OCI-LY7 (cell line): ENCODE data around the gene SKAP2. TPM values are rescaled to one million over a fixed set of nuclear protein-coding genes. Genes with fewer than 3 reads are reported as not detected.

Source experiments
- BruUV-seq: library from RNA; stranded (reverse); fragments of 400-500 nt; replicated peaks from 2 replicates; lab custom pipeline; 2021; lab: Mats Ljungman, UMichigan
- CTCF ChIA-PET: fragments of 300-600 bp; sonication (Branson Sonifier 250); formaldehyde crosslinking; loops from one replicate; lab custom pipeline; 2022; ENCODE audit warnings: antibody characterized with exemption; ENCODE audit not compliant: unreplicated experiment; lab: Charles Lee
- POLR2A ChIA-PET: fragments of 300-600 bp; sonication (Branson Sonifier 250); formaldehyde crosslinking; loops from one replicate; lab custom pipeline; 2022; ENCODE audit warnings: antibody characterized with exemption; lab: Charles Lee
- DNase-seq: peaks from one replicate; pipeline ENCODE4 v3.0.0-alpha.2; 2015; ENCODE audit warnings: low spot score
- H2AFZ ChIP-seq: fragments of 200-600 bp; sonication (generic), shearing (Covaris generic); 2 replicates; pipeline ENCODE4 v1.6.1; 2014; ENCODE audit warnings: mild to moderate bottlenecking, antibody characterized with exemption, low read length, moderate library complexity
- H3K27ac ChIP-seq: fragments of 200-600 bp; sonication (generic); 2 replicates; pipeline ENCODE4 v1.5.1; 2014; ENCODE audit warnings: mixed run types, low read depth, mild to moderate bottlenecking, moderate library complexity, low read length, inconsistent platforms; ENCODE audit not compliant: poor library complexity, severe bottlenecking
- H3K36me3 ChIP-seq: fragments of 200-600 bp; sonication (generic); 2 replicates; pipeline ENCODE4 v1.6.1; 2014; ENCODE audit warnings: mild to moderate bottlenecking, antibody characterized with exemption, low read length, moderate library complexity, mixed read lengths; ENCODE audit not compliant: insufficient read depth
- H3K4me1 ChIP-seq: fragments of 200-600 bp; sonication (generic); 2 replicates; pipeline ENCODE4 v1.5.1; 2014; ENCODE audit warnings: mild to moderate bottlenecking, low read length; ENCODE audit not compliant: insufficient read depth, poor library complexity, severe bottlenecking
- H3K4me2 ChIP-seq: fragments of 200-600 bp; sonication (generic); 2 replicates; pipeline ENCODE4 v1.6.1; 2014; ENCODE audit warnings: mild to moderate bottlenecking, low read length
- H3K4me3 ChIP-seq: fragments of 200-600 bp; sonication (generic); 2 replicates; pipeline ENCODE4 v1.5.1; 2014; ENCODE audit warnings: mild to moderate bottlenecking, low read depth, low read length; ENCODE audit not compliant: poor library complexity, severe bottlenecking
- H3K79me2 ChIP-seq: fragments of 200-600 bp; sonication (generic); 2 replicates; pipeline ENCODE4 v1.6.1; 2016; ENCODE audit warnings: low read depth, mild to moderate bottlenecking, low read length, moderate library complexity, mixed read lengths; ENCODE audit not compliant: insufficient read depth
- H3K9me2 ChIP-seq: fragments of 200-600 bp; sonication (generic); 2 replicates; pipeline ENCODE4 v1.6.1; 2016; ENCODE audit warnings: mild to moderate bottlenecking, low read length, mixed read lengths; ENCODE audit not compliant: insufficient read depth
- H3K9me3 ChIP-seq: fragments of 200-600 bp; sonication (generic); 2 replicates; pipeline ENCODE4 v1.6.1; 2014; ENCODE audit warnings: mild to moderate bottlenecking, mixed run types, low read length, mixed read lengths
- H4K20me1 ChIP-seq: fragments of 200-600 bp; sonication (generic); 2 replicates; pipeline ENCODE4 v1.6.1; 2014; ENCODE audit warnings: mild to moderate bottlenecking, antibody characterized with exemption, low read length, moderate library complexity, mixed read lengths; ENCODE audit not compliant: insufficient read depth
- EZH2phosphoT487 ChIP-seq: fragments of 200-600 bp; sonication (generic); IDR thresholded peaks from 2 replicates; pipeline ENCODE4 v1.6.1; 2018; ENCODE audit warnings: low read depth, borderline replicate concordance, mild to moderate bottlenecking, mixed run types, antibody characterized with exemption, low read length, moderate library complexity, mixed read lengths
- intact Hi-C: fragments of 100-400 bp; cut with micrococcal nuclease; formaldehyde crosslinking; loops from one replicate; pipeline ENCODE4 v1.10.0; 2022; ENCODE audit not compliant: unreplicated experiment
- total RNA-seq, 2 experiments: library from RNA; depleted of rRNA in 1 of 2; stranded (reverse); fragments of >200 nt in 1 of 2; shearing (Covaris generic) in 1 of 2; gene quantifications; 2 replicates each; pipeline ENCODE4 v1.2.3, GENCODE V29; 2014 to 2022
- TF ChIP-seq, protein P1 (sequence below): fragments of 200-600 bp; sonication (generic); conservative IDR thresholded peaks from 2 replicates; pipeline ENCODE4 v1.5.1; 2014; ENCODE audit warnings: mild to moderate bottlenecking, antibody characterized with exemption, low read length, moderate library complexity, mixed read lengths

SKAP2 gene
- total RNA-seq, 2 experiments from 2014 or later: 15.5 to 54.8 TPM

DNA sequence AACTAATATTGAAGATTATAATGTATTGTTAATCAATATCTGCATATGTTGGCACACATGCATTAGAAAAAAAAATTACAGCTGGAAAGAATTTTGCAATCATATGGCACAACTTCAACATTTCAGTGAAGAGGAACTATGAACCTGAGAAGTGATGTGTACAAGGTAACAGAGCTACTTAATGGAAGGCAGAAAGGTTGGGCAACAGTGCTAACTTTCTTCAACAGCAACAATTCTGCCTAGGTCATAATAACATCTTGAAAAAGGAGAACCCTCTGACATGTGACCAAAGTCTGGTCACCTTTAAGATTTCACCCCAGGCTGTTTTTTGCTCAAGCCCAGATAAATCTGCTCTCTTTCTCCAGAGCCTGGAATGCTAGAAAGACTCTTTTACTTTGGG lies 47.9 kb upstream of the SKAP2 start:
- Histone ChIP-seq H3K4me3 (no peak overlapping the region), H4K20me1 (no peaks in the 10 kb centered on the region), H3K27ac (no peak overlapping the region), H3K9me2 (no peaks in the 10 kb centered on the region), H3K4me1 (no peaks in the 10 kb centered on the region), H3K79me2 (no peaks in the 10 kb centered on the region), H3K4me2 (no peak overlapping the region), H3K36me3 (no peaks in the 10 kb centered on the region), H3K9me3 (no peaks in the 10 kb centered on the region), H2AFZ (no peak overlapping the region)
- no peak for TF ChIP-seq EZH2phosphoT487
- TF ChIP-seq, protein P1, sequence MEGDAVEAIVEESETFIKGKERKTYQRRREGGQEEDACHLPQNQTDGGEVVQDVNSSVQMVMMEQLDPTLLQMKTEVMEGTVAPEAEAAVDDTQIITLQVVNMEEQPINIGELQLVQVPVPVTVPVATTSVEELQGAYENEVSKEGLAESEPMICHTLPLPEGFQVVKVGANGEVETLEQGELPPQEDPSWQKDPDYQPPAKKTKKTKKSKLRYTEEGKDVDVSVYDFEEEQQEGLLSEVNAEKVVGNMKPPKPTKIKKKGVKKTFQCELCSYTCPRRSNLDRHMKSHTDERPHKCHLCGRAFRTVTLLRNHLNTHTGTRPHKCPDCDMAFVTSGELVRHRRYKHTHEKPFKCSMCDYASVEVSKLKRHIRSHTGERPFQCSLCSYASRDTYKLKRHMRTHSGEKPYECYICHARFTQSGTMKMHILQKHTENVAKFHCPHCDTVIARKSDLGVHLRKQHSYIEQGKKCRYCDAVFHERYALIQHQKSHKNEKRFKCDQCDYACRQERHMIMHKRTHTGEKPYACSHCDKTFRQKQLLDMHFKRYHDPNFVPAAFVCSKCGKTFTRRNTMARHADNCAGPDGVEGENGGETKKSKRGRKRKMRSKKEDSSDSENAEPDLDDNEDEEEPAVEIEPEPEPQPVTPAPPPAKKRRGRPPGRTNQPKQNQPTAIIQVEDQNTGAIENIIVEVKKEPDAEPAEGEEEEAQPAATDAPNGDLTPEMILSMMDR: no peak
- BruUV-seq: no TSS peak
- no peak for DNase-seq
- ChIA-PET CTCF (no interaction called here), POLR2A (interaction anchor here (0.5 kb wide), 1 partner anchor 139 kb away, joined by 7 read pairs; no protein-coding TSS in a partner anchor)
- intact Hi-C loops: no loop called here

DNA sequence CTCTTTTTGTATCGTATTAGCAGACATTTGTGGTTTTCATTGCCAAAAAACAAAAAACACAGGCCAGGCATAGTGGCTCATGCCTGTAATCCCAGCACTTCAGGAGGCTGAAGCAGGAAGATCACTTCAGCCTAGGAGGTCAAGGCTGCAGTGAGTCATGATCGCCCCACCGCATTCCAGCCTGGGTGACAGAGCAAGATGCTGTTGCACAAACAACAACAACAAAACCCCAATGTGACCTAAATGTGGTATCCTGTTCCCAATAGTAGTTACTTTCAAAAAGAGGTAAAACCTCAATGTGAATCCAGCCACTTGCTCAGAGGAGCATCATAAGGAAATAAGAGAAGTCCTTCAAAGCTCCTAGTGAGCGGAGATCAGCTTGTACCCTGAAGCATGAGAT lies 45.8 kb upstream of the SKAP2 start:
- Histone ChIP-seq H3K4me2 (no peak overlapping the region), H3K79me2 (no peaks in the 10 kb centered on the region), H3K9me3 (no peaks in the 10 kb centered on the region), H3K27ac (no peak overlapping the region), H3K4me3 (no peak overlapping the region), H2AFZ (no peak overlapping the region), H3K9me2 (no peaks in the 10 kb centered on the region), H3K36me3 (no peaks in the 10 kb centered on the region), H4K20me1 (no peaks in the 10 kb centered on the region), H3K4me1 (no peaks in the 10 kb centered on the region)
- POLR2A ChIA-PET: interaction anchor here (1.5 kb wide), 1 partner anchor 22 kb away, joined by 4 read pairs; no protein-coding TSS in a partner anchor
- CTCF ChIA-PET: interaction anchor here (0.6 kb wide), 1 partner anchor 9 kb away, joined by 3 read pairs; no protein-coding TSS in a partner anchor
- TF ChIP-seq, protein P1: no peak
- no peak for TF ChIP-seq EZH2phosphoT487
- intact Hi-C loops: no loop called here
- BruUV-seq: no TSS peak
- DNase-seq: no peak

DNA sequence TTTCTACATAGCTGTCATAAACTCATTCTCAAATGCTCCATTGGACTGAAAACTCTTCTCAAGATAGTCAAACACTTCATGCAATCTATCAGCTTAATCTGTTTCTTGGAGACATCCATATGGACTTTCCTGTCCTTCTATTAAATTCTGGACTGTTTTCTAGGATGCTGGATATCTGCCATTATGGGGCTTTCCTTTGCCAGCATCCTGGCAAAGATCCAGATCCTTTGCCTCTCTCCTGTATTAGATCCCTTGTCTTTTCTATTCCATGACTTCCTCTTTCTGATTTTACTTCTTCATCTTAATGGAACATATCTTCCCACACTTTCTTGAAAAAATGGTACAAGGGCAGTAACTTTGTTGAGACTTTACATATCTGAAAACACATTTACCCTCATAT lies 35.9 kb upstream of the SKAP2 start:
- Histone ChIP-seq H3K9me3 (no peaks in the 10 kb centered on the region), H3K4me2 (no peak overlapping the region), H4K20me1 (no peaks in the 10 kb centered on the region), H3K36me3 (no peaks in the 10 kb centered on the region), H2AFZ (no peak overlapping the region), H3K79me2 (no peaks in the 10 kb centered on the region), H3K27ac (no peak overlapping the region), H3K4me3 (no peak overlapping the region), H3K4me1 (no peaks in the 10 kb centered on the region), H3K9me2 (no peaks in the 10 kb centered on the region)
- intact Hi-C loops: no loop called here
- no peak for DNase-seq
- BruUV-seq: no TSS peak
- POLR2A ChIA-PET: interaction anchor here (0.7 to 1.5 kb wide), 7 partner anchors 9 to 1170 kb away, joined by 3 to 4 read pairs (median 4); no protein-coding TSS in a partner anchor
- TF ChIP-seq EZH2phosphoT487: no peak
- TF ChIP-seq, protein P1: no peak
- CTCF ChIA-PET: no interaction called here
